Right lung (tissue), 5 donors: Measurements from ENCODE around the gene FAS. TPM values are rescaled to one million over a fixed set of nuclear protein-coding genes. Genes with fewer than 3 reads are reported as not detected.
"Not testable (repeated sequence)": the region's sequence is repeated elsewhere in the genome, so short reads cannot be mapped to it uniquely, and the experiment has no call there.

Experiments used
- DNase-seq, 2 donors: peaks; one replicate each; pipeline ENCODE4 v3.0.0-alpha.2; 2013
- polyA plus RNA-seq, 5 donors: library from polyadenylated mRNA; unstranded; fragments of 120-200 nt; gene quantifications; one replicate each; pipeline versions ENCODE4 v1.2.1 to v1.2.3, GENCODE V29; 2013; ENCODE audit warnings: inconsistent platforms in 1 of 5, low replicate concordance in 1 of 5; ENCODE audit not compliant: insufficient read length in 5 of 5, insufficient read depth in 1 of 5

The FAS gene
- polyA plus RNA-seq, 5 donors: 15.9 to 29.5 (median 24.6) TPM

GRCh38 chr10:88991899-88992320 is 1.3 kb downstream of the FAS start:
- DNase-seq: no peak

GRCh38 chr10:88992921-88993524 is 2.4 kb downstream of the FAS start:
- DNase-seq: no peak

GRCh38 chr10:88994019-88994418 is 3.4 kb downstream of the FAS start:
- DNase-seq: no peak

- DNase-seq: no peak
Observed at GRCh38 chr10:88995156-88995876, 4.7 kb downstream of the FAS start.

- DNase-seq: no peak
Observed at GRCh38 chr10:88996927-88997326, 6.3 kb downstream of the FAS start.

GRCh38 chr10:88999625-89000024 is 9.0 kb downstream of the FAS start:
- DNase-seq: peak in 1 of 2 donors; percentile 39

- no peak for DNase-seq
Observed at GRCh38 chr10:89001024-89001728, 10.6 kb downstream of the FAS start.

- DNase-seq: peak in 1 of 2 donors; percentile 46
Observed at GRCh38 chr10:89001729-89002072, 11.1 kb downstream of the FAS start.

- DNase-seq: no peak
Observed at GRCh38 chr10:89002226-89002978, 11.8 kb downstream of the FAS start.

GRCh38 chr10:89003344-89003743 is 12.7 kb downstream of the FAS start:
- DNase-seq: no peak

GRCh38 chr10:89007129-89007893 is 16.7 kb downstream of the FAS start:
- DNase-seq: no peak

GRCh38 chr10:89018700-89019346 is 28.2 kb downstream of the FAS start:
- DNase-seq: not testable (repeated sequence)

GRCh38 chr10:89019569-89020327 is 29.1 kb downstream of the FAS start:
- no peak for DNase-seq

- DNase-seq: not testable (repeated sequence)
Observed at GRCh38 chr10:89021526-89021925, 30.9 kb downstream of the FAS start.

- DNase-seq: no peak
Observed at GRCh38 chr10:89022734-89023133, 32.1 kb downstream of the FAS start.

GRCh38 chr10:89025453-89025852 is 34.9 kb downstream of the FAS start:
- no peak for DNase-seq

- peak in 1 of 2 donors; percentile 26 for DNase-seq
Observed at GRCh38 chr10:89029181-89029580, 38.6 kb downstream of the FAS start.

GRCh38 chr10:89029785-89030437 is 39.3 kb downstream of the FAS start:
- DNase-seq: peak; percentile 70 to 77

- DNase-seq: no peak
Observed at GRCh38 chr10:89030791-89031190, 40.2 kb downstream of the FAS start.
